ENCODE data around the gene CTBP2.

DNA sequence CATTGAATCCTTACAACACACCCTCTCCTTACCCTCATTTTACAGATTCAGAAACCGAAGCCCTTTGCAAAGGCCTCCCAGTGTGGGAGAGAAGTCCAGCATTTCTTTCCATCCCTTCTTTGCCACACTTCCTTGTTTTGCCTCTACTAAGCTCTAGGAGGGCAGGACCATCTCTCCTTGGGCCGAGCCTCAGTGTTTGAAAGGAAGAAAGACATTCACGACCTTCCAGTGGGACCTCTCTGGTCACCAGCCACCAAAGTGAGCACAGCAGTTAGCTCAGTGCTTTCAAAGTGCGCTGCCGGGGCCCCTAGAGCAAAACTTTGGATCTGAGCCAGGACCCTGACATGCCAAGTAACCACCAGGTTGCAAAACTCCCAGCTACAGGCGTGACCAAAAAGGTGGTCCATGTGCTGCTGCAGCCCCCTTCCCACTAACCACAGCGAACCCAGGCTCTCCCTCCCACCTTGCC is 12.4 kb downstream of the CTBP2 start:
- TF ChIP-seq HDGF (IDR thresholded peaks at IDR 0.05; ENCODE audit: borderline replicate concordance): no peak
- no peak for TF ChIP-seq SUZ12 (IDR thresholded peaks at IDR 0.05)
- TF ChIP-seq ARNT (IDR thresholded peaks at IDR 0.05): no peak
